Tibial artery (tissue), 4 donors: Measurements from ENCODE around the gene RNF166.

ENCODE experiments used
- DNase-seq, 2 donors: peaks; one replicate each; pipeline ENCODE4 v3.0.0-alpha.2; 2019
- H3K27ac ChIP-seq, 2 donors: fragments of 200-600 bp; sonication (generic) in 1 of 2; 1 replicate in 1 of 2; 2 replicates in 1 of 2; pipeline ENCODE4 v1.5.1; 2018 to 2019; ENCODE audit warnings: mild to moderate bottlenecking in 1 of 2
- H3K27me3 ChIP-seq, 2 donors: fragments of 200-600 bp; sonication (generic) in 1 of 2; one replicate each; pipeline versions ENCODE4 v1.5.1 to v1.6.0; 2016 to 2019
- H3K36me3 ChIP-seq, 3 donors: fragments of 200-600 bp; sonication (generic) in 2 of 3; one replicate each; pipeline ENCODE4 v1.5.1; 2016 to 2019; ENCODE audit warnings: mild to moderate bottlenecking in 2 of 3
- H3K4me1 ChIP-seq, 4 donors: fragments of 200-600 bp; sonication (generic) in 2 of 4; 1 replicate in 3 of 4; 2 replicates in 1 of 4; pipeline ENCODE4 v1.5.1; 2016 to 2019
- H3K4me3 ChIP-seq, 2 donors: fragments of 200-600 bp; sonication (generic) in 1 of 2; 1 replicate in 1 of 2; 2 replicates in 1 of 2; pipeline ENCODE4 v1.5.1; 2018 to 2019; ENCODE audit warnings: mild to moderate bottlenecking in 2 of 2
- H3K9me3 ChIP-seq, 3 donors: fragments of 200-600 bp; sonication (generic) in 1 of 3; one replicate each; pipeline ENCODE4 v1.5.1; 2016 to 2019
- intact Hi-C: fragments of 100-400 bp; cut with DNase I; formaldehyde crosslinking; loops from one replicate; pipeline ENCODE4 v1.15.0; 2023; ENCODE audit warnings: low total_unique reads
- TF ChIP-seq, protein P1 (sequence below), 2 experiments: fragments of 200-600 bp in 1 of 2; fragments of 450-650 bp in 1 of 2; IDR thresholded peaks; one replicate each; pipeline ENCODE4 v1.5.1; 2017 to 2019; ENCODE audit warnings: antibody characterized with exemption in 2 of 2, mild to moderate bottlenecking in 1 of 2, moderate library complexity in 1 of 2

Gene RNF166

DNA sequence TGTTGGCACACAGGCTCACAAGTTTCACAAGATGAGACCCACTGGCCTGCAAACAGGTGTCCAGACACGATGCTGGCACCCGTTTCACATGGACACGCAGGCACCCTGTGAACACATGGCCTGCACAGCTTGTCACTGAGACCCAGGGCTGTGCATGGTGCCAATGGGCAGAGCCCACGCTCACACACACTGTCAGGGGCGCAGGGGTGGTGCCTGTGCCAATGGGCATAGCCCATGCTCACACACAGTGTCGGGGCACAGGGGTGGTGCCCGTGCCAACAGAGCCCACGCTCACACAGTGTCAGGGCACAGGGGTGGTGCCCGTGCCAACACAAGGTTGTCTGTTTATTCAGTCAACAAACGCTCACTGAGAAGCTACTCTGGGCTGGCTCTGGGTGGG is 29.4 kb upstream of the RNF166 start:
- TF ChIP-seq, protein P1, sequence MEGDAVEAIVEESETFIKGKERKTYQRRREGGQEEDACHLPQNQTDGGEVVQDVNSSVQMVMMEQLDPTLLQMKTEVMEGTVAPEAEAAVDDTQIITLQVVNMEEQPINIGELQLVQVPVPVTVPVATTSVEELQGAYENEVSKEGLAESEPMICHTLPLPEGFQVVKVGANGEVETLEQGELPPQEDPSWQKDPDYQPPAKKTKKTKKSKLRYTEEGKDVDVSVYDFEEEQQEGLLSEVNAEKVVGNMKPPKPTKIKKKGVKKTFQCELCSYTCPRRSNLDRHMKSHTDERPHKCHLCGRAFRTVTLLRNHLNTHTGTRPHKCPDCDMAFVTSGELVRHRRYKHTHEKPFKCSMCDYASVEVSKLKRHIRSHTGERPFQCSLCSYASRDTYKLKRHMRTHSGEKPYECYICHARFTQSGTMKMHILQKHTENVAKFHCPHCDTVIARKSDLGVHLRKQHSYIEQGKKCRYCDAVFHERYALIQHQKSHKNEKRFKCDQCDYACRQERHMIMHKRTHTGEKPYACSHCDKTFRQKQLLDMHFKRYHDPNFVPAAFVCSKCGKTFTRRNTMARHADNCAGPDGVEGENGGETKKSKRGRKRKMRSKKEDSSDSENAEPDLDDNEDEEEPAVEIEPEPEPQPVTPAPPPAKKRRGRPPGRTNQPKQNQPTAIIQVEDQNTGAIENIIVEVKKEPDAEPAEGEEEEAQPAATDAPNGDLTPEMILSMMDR (IDR thresholded peaks at IDR 0.05), result no peak
- H3K4me3 ChIP-seq, result no peak overlapping the region
- intact Hi-C loops, result loop anchor here (2.0 to 10.0 kb wide), 3 partner anchors 49 to 482 kb away; partner anchors contain the start of genes PABPN1L, PIEZO1 and ZNF778
- H3K4me1 ChIP-seq, result peaks cover 0 to 18% (median 4%) of the 10 kb centered on the region in 4 donors
- no peak for DNase-seq
- H3K27me3 ChIP-seq, result no peaks in the 10 kb centered on the region
- H3K27ac ChIP-seq, result no peak overlapping the region
- H3K9me3 ChIP-seq, result no peaks in the 10 kb centered on the region
- H3K36me3 ChIP-seq, result peaks cover 0 to 81% (median 69%) of the 10 kb centered on the region in 3 donors

- intact Hi-C loops, result loop anchor here (5.0 to 10.0 kb wide), 2 partner anchors 130 to 482 kb away; partner anchors contain the start of genes PABPN1L and ZNF778
- Histone ChIP-seq H3K9me3 (no peaks in the 10 kb centered on the region), H3K27me3 (no peaks in the 10 kb centered on the region), H3K4me1 (peaks cover 0 to 18% (median 4%) of the 10 kb centered on the region in 4 donors), H3K27ac (no peak overlapping the region), H3K36me3 (peaks cover 0 to 78% (median 69%) of the 10 kb centered on the region in 3 donors), H3K4me3 (no peak overlapping the region)
- TF ChIP-seq, protein P1 (IDR thresholded peaks at IDR 0.05), result no peak
- no peak for DNase-seq
These were observed 28.9 kb upstream of the RNF166 start for GRCh38 chr16:88735121-88735520.

GRCh38 chr16:88734361-88734728 is 28.1 kb upstream of the RNF166 start:
- H3K27me3 ChIP-seq, result no peaks in the 10 kb centered on the region
- DNase-seq, result no peak
- H3K4me1 ChIP-seq, result peaks cover 0 to 13% (median 4%) of the 10 kb centered on the region in 4 donors
- peaks cover 0 to 73% (median 73%) of the 10 kb centered on the region in 3 donors for H3K36me3 ChIP-seq
- intact Hi-C loops, result loop anchor here (10.0 kb wide), 1 partner anchor 130 kb away; the partner anchor contains the start of gene PABPN1L
- H3K9me3 ChIP-seq, result no peaks in the 10 kb centered on the region
- TF ChIP-seq, protein P1 (IDR thresholded peaks at IDR 0.05), result no peak
- H3K27ac ChIP-seq, result no peak overlapping the region
- no peak overlapping the region for H3K4me3 ChIP-seq

GRCh38 chr16:88733630-88734360 is 27.6 kb upstream of the RNF166 start:
- no peaks in the 10 kb centered on the region for H3K9me3 ChIP-seq
- H3K4me1 ChIP-seq, result peaks cover 0 to 11% (median 4%) of the 10 kb centered on the region in 4 donors
- H3K27me3 ChIP-seq, result no peaks in the 10 kb centered on the region
- no peak overlapping the region for H3K4me3 ChIP-seq
- DNase-seq, result no peak
- H3K27ac ChIP-seq, result no peak overlapping the region
- peaks cover 0 to 73% (median 73%) of the 10 kb centered on the region in 3 donors for H3K36me3 ChIP-seq
- intact Hi-C loops, result loop anchor here (10.0 kb wide), 1 partner anchor 131 kb away; the partner anchor contains the start of gene PABPN1L
- TF ChIP-seq, protein P1 (IDR thresholded peaks at IDR 0.05), result no peak

- DNase-seq, result no peak
- TF ChIP-seq, protein P1 (IDR thresholded peaks at IDR 0.05), result no peak
- peaks cover 0 to 71% (median 71%) of the 10 kb centered on the region in 3 donors for H3K36me3 ChIP-seq
- no peak overlapping the region for H3K27ac ChIP-seq
- no peaks in the 10 kb centered on the region for H3K27me3 ChIP-seq
- intact Hi-C loops, result loop anchor here (10.0 kb wide), 1 partner anchor 132 kb away; the partner anchor contains the start of gene PABPN1L
- peaks cover 0 to 11% (median 4%) of the 10 kb centered on the region in 4 donors for H3K4me1 ChIP-seq
- H3K4me3 ChIP-seq, result no peak overlapping the region
- H3K9me3 ChIP-seq, result no peaks in the 10 kb centered on the region
These were observed 26.7 kb upstream of the RNF166 start for GRCh38 chr16:88732961-88733294.
